Erythroblast (primary cell): Measurements from ENCODE around the gene TINAGL1.

Experiments used
- GATA1 ChIP-seq: IDR thresholded peaks from 2 replicates; pipeline ENCODE4 v1.6.1; 2011; ENCODE audit warnings: low read depth, mild to moderate bottlenecking, control low read depth, low read length, moderate library complexity
- POLR2A ChIP-seq: IDR thresholded peaks from 2 replicates; pipeline ENCODE4 v1.6.1; 2011; ENCODE audit warnings: mild to moderate bottlenecking, low read length

DNA sequence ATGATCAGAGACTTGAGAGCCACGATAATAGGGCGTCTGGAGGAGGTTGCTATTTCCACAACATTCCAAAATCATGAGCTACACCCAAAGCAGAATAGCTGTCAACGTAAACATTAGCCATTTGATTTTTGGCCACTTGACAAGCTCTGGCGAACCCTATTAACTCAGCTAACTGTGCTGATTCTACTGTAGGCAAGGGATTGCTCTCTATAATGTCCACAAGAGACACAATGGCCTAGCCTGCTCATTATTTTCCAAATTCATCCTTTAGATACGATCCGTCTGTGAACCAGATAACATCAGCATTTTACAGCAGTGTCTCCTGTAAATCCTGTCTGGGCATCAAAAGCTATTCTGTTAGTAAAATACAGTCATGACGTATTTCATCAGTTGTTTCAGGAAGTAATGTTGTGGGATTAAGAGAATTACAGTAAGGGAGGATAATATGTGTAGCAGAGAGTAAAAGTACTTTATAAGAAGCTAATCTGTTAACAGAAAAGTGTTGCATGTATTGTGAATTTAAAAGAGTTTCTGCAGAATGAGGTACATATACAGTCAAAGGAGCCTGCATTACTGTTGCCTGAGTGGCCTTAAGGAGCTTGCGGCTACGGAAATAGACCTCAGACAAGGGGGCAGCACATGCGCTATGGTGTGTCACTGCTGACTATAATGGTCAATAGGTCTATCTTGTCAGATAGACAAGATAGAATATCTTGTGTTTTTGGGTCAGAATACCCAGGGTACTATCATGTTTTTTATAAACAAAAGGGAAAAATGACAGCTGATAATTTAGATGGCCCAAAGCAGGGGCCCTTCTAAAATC lies 44.9 kb upstream of the TINAGL1 start:
- no peak for TF ChIP-seq POLR2A
- no peak for TF ChIP-seq GATA1
